Mesendoderm (in vitro differentiated cells): ENCODE results near the gene SH3GL3.

ENCODE experiments used
- DNase-seq: peaks from one replicate; pipeline ENCODE4 v3.0.0; 2013
- H2AK5ac ChIP-seq: 2 replicates; pipeline ENCODE4 v1.6.1; 2013; ENCODE audit warnings: low read length, inconsistent platforms
- H2BK120ac ChIP-seq: 2 replicates; pipeline ENCODE4 v1.6.1; 2013; ENCODE audit warnings: low read depth, mild to moderate bottlenecking, low read length, moderate library complexity, mixed read lengths
- H2BK15ac ChIP-seq: replicated peaks from 2 replicates; pipeline ENCODE4 v1.6.1; 2013; ENCODE audit warnings: low read depth, mild to moderate bottlenecking, moderate library complexity
- H2BK5ac ChIP-seq: 2 replicates; pipeline ENCODE4 v1.6.1; 2013; ENCODE audit warnings: low read length, inconsistent platforms
- H3K18ac ChIP-seq: 2 replicates; pipeline ENCODE4 v1.6.1; 2013; ENCODE audit warnings: mild to moderate bottlenecking, low read length, mixed read lengths
- H3K23ac ChIP-seq: one replicate; pipeline ENCODE4 v1.6.1; 2013; ENCODE audit warnings: low read length
- H3K27ac ChIP-seq: 2 replicates; pipeline ENCODE4 v1.5.1; 2013; ENCODE audit warnings: low read depth, mild to moderate bottlenecking, inconsistent platforms, low read length, moderate library complexity
- H3K27me3 ChIP-seq: 2 replicates; pipeline ENCODE4 v1.6.1; 2013; ENCODE audit warnings: low read length, control low read depth, mild to moderate bottlenecking, inconsistent platforms; ENCODE audit not compliant: insufficient read depth, poor library complexity
- H3K36me3 ChIP-seq: 2 replicates; pipeline ENCODE4 v1.6.1; 2013; ENCODE audit warnings: low read length, inconsistent platforms; ENCODE audit not compliant: control insufficient read depth, insufficient read depth
- H3K4ac ChIP-seq: one replicate; pipeline ENCODE4 v1.6.1; 2013; ENCODE audit warnings: low read depth, mild to moderate bottlenecking, low read length, moderate library complexity
- H3K4me1 ChIP-seq: 2 replicates; pipeline ENCODE4 v1.6.1; 2013; ENCODE audit warnings: low read depth, low read length, inconsistent platforms; ENCODE audit not compliant: control insufficient read depth
- H3K4me2 ChIP-seq: 2 replicates; pipeline ENCODE4 v1.6.1; 2013; ENCODE audit warnings: low read length
- H3K4me3 ChIP-seq: 2 replicates; pipeline ENCODE4 v1.5.1; 2013; ENCODE audit warnings: mild to moderate bottlenecking, low read length
- H3K56ac ChIP-seq: one replicate; pipeline ENCODE4 v1.6.1; 2013; ENCODE audit warnings: low read length
- H3K79me1 ChIP-seq: 2 replicates; pipeline ENCODE4 v1.6.1; 2013; ENCODE audit warnings: low read length, inconsistent platforms
- H3K79me2 ChIP-seq: 2 replicates; pipeline ENCODE4 v1.6.1; 2013; ENCODE audit warnings: mild to moderate bottlenecking, low read length; ENCODE audit not compliant: control insufficient read depth, insufficient read depth
- H3K9ac ChIP-seq: 2 replicates; pipeline ENCODE4 v1.6.1; 2013; ENCODE audit warnings: low read length, inconsistent platforms
- H4K5ac ChIP-seq: one replicate; pipeline ENCODE4 v1.6.1; 2013; ENCODE audit warnings: low read length
- H4K8ac ChIP-seq: one replicate; pipeline ENCODE4 v1.6.1; 2013; ENCODE audit warnings: low read depth, mild to moderate bottlenecking, control low read depth, low read length, moderate library complexity
- WGBS: extraction: QIAGEN DNeasy Blood & Tissue Kit; methylation state at CpG from one replicate; pipeline ENCODE4 v1.1.7; 2013; ENCODE audit warnings: low lambda C conversion rate, missing lambda C conversion rate; ENCODE audit not compliant: insufficient coverage; ENCODE audit errors: extremely low coverage; 5-methylcytosine and 5-hydroxymethylcytosine counted together

Gene SH3GL3

DNA sequence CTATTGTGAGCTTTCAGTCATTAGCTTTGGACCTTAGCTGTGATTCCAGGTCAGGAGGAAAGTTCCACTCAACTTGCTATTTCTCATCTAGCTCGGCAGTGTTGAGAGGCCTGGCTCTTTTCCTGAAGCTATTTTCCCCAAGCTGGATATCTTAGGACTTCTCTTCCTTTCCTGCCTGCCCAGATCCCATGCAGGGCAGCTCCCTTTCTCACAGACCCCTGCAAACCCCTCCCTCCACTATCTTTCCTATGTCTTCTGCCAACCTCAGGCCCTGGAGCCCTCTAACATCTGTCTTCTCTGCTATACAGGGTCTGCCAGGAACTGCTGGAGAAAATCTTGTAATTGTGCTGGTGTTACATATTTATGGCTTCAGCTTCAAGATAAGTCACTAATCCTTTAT, 49.6 kb downstream of the SH3GL3 start:
- Histone ChIP-seq H3K36me3 (no peaks in the 10 kb centered on the region), H3K4me2 (no peak overlapping the region), H2AK5ac (peak overlapping the region; percentile 46), H3K4me1 (peaks cover 6% of the 10 kb centered on the region), H4K5ac (no peak overlapping the region), H3K18ac (no peak overlapping the region), H3K27me3 (no peaks in the 10 kb centered on the region), H3K27ac (no peak overlapping the region), H3K4me3 (no peak overlapping the region), H3K4ac (no peak overlapping the region), H2BK120ac (no peak overlapping the region), H3K79me1 (no peaks in the 10 kb centered on the region), H4K8ac (no peak overlapping the region), H3K56ac (no peak overlapping the region), H3K79me2 (no peaks in the 10 kb centered on the region), H2BK15ac (no peak overlapping the region), H3K23ac (no peak overlapping the region), H2BK5ac (no peak overlapping the region), H3K9ac (no peak overlapping the region)
- WGBS: no CpG with 5 or more reads among the region's 1 CpG
- DNase-seq: no peak

DNA sequence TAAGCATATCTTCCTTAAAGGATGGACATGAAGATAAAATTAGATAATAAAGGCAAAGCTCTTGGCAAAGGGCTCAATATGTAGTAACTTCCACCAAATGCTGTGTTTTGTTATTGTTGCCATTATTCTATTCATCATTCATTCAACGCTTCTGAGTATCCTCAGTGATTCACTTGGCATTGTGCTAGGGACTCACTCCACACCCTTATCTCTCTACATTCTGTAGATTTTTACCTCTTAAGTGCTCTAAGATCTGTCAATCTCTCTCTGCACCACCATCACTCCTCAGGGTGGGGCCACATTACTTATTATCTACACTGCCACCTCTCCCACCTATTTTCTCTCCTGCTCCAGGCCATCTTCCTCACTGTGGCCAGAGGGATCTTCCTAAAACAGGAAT, 51.2 kb downstream of the SH3GL3 start:
- H3K79me2 ChIP-seq: no peaks in the 10 kb centered on the region
- peak overlapping the region; percentile 62 for H3K4ac ChIP-seq
- peak overlapping the region; percentile 93 for H3K18ac ChIP-seq
- no CpG with 5 or more reads among the region's 1 CpG for WGBS
- H3K9ac ChIP-seq: no peak overlapping the region
- peak overlapping the region; percentile 63 for H2BK120ac ChIP-seq
- H3K79me1 ChIP-seq: no peaks in the 10 kb centered on the region
- H2BK5ac ChIP-seq: peak overlapping the region; percentile 84
- H4K8ac ChIP-seq: no peak overlapping the region
- DNase-seq: no peak
- H3K4me1 ChIP-seq: peaks cover 6% of the 10 kb centered on the region
- H3K4me3 ChIP-seq: no peak overlapping the region
- H4K5ac ChIP-seq: no peak overlapping the region
- no peak overlapping the region for H2AK5ac ChIP-seq
- H3K4me2 ChIP-seq: no peak overlapping the region
- H2BK15ac ChIP-seq: peak overlapping the region; percentile 87
- peak overlapping the region; percentile 68 for H3K27ac ChIP-seq
- H3K27me3 ChIP-seq: no peaks in the 10 kb centered on the region
- H3K23ac ChIP-seq: no peak overlapping the region
- peak overlapping the region; percentile 61 for H3K56ac ChIP-seq
- no peaks in the 10 kb centered on the region for H3K36me3 ChIP-seq

DNA sequence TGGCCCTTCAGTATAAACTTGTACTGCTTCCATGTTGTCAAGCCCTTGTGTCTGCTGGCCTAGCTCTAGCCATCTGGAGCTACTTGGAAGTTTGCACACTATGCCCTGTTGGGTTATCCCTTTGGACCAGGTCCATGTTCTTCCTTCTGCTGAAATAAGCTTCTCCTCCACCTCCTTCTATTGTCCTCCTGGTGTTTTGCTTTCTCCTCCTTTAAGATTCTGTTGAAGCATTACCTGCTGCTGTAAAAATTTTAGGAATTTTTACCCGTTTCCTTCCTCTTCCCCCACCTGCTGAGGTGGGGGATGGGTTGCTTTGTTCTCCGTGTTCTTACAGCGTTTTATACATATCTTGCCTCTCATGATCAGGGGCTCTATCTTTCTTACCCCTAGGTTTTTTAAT, 51.7 kb downstream of the SH3GL3 start:
- no peak overlapping the region for H3K9ac ChIP-seq
- no peak overlapping the region for H2AK5ac ChIP-seq
- no CpG with 5 or more reads among the region's 3 CpGs for WGBS
- DNase-seq: peak; percentile 97
- no peak overlapping the region for H2BK15ac ChIP-seq
- H4K5ac ChIP-seq: no peak overlapping the region
- H3K36me3 ChIP-seq: no peaks in the 10 kb centered on the region
- no peak overlapping the region for H3K4me3 ChIP-seq
- H2BK5ac ChIP-seq: peak overlapping the region; percentile 84
- peak overlapping the region; percentile 93 for H3K18ac ChIP-seq
- no peak overlapping the region for H3K4me2 ChIP-seq
- H3K56ac ChIP-seq: peak overlapping the region; percentile 61
- H3K4ac ChIP-seq: peak overlapping the region; percentile 62
- no peak overlapping the region for H4K8ac ChIP-seq
- H3K4me1 ChIP-seq: peaks cover 6% of the 10 kb centered on the region
- peak overlapping the region; percentile 63 for H2BK120ac ChIP-seq
- H3K27ac ChIP-seq: peak overlapping the region; percentile 68
- H3K27me3 ChIP-seq: no peaks in the 10 kb centered on the region
- no peaks in the 10 kb centered on the region for H3K79me2 ChIP-seq
- no peaks in the 10 kb centered on the region for H3K79me1 ChIP-seq
- H3K23ac ChIP-seq: no peak overlapping the region

DNA sequence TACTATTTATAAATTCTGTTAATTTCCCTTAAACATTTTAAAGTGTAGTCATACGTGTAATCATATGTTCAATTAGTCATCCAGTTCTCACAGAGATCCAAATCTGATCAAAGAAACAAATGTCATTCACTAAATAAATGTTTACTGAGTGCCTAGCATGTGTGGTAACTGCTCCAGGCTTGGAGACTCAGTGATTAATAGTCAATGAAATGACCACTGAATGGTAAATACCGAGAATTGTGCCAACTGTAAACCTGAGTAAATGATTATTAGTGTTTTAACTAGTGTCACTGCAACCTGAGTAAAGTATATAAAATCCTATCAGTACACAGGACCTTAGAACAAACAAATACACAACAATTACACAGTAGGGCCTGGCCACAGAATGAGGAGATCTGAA, 52.3 kb downstream of the SH3GL3 start:
- Histone ChIP-seq H2BK5ac (peak overlapping the region; percentile 40), H4K8ac (no peak overlapping the region), H3K79me1 (no peaks in the 10 kb centered on the region), H3K9ac (no peak overlapping the region), H4K5ac (no peak overlapping the region), H2AK5ac (no peak overlapping the region), H2BK120ac (peak overlapping the region; percentile 82), H3K27ac (no peak overlapping the region), H3K27me3 (no peaks in the 10 kb centered on the region), H3K56ac (peak overlapping the region; percentile 35), H3K79me2 (no peaks in the 10 kb centered on the region), H3K4me1 (peaks cover 6% of the 10 kb centered on the region), H3K4me2 (no peak overlapping the region), H3K4me3 (no peak overlapping the region), H2BK15ac (no peak overlapping the region), H3K23ac (no peak overlapping the region), H3K36me3 (no peaks in the 10 kb centered on the region), H3K4ac (no peak overlapping the region), H3K18ac (peak overlapping the region; percentile 91)
- no peak for DNase-seq
- 100% methylated on average over 1 of the region's 2 CpGs for WGBS

DNA sequence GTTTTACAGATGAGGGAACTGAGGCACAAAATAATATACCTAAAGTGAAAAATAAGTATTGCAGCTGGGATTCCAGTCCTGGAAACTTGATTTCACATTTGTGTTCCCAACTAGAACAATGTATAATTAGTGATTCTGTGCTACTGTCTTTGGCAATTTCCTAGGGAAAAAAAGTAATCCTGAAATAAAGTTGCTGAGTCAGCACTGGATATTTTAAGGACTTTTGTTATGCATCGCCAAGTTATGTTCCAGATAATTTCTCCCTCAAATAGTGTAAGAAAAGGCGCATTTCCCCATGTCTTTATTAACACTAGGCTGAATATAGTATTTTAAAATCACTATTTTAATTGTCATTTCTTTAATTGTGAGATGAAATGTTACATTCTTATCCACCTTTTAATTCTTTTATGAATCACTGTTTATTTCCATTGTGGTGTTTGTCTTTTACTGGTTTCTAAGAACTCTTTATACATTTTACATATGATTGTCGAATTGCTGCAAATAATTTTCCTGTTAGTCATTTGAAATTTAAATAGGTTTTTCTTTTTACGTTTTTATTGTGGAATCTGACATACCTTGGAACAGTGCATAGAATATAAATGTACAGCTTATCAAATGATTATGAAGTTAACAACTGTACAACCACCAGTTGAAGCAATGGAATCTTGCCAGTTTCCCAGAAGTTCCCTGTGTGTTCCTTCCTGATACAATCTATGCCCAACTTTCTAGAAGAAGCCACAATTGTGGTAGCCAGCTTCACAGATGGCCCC, 56.6 kb downstream of the SH3GL3 start:
- Histone ChIP-seq H2AK5ac (no peak overlapping the region), H3K79me2 (no peaks in the 10 kb centered on the region), H3K4ac (no peak overlapping the region), H2BK15ac (no peak overlapping the region), H4K8ac (no peak overlapping the region), H3K4me1 (no peaks in the 10 kb centered on the region), H3K27ac (no peak overlapping the region), H3K56ac (no peak overlapping the region), H3K23ac (no peak overlapping the region), H2BK5ac (no peak overlapping the region), H3K9ac (no peak overlapping the region), H3K4me3 (no peak overlapping the region), H4K5ac (no peak overlapping the region), H3K18ac (peak overlapping the region; percentile 2), H3K36me3 (no peaks in the 10 kb centered on the region), H2BK120ac (no peak overlapping the region), H3K27me3 (no peaks in the 10 kb centered on the region), H3K4me2 (no peak overlapping the region), H3K79me1 (no peaks in the 10 kb centered on the region)
- WGBS: no CpG with 5 or more reads among the region's 4 CpGs
- no peak for DNase-seq

DNA sequence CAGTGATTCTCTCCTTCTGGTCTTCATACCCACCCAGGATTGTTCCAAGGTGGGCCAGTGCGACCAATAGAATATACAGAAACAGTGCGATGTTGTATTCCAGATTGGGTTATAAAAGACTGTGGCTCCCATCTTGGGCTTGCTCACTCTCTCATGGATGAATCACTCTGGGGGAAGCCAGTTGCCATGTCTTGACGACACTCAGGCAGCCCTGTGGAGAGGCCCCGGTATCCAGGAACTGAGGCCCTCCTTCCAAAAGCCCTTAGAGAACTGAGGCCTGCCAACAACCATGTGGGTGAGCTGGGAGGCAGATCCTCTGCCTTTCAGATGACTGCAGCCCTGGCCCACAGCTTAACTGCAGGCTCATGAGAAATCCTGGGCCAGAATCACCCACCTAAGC, 57.2 kb downstream of the SH3GL3 start:
- Histone ChIP-seq H3K18ac (peak overlapping the region; percentile 2), H3K9ac (no peak overlapping the region), H3K79me2 (no peaks in the 10 kb centered on the region), H4K5ac (no peak overlapping the region), H3K27ac (peak overlapping the region; percentile 3), H3K4me2 (no peak overlapping the region), H3K27me3 (no peaks in the 10 kb centered on the region), H2BK15ac (no peak overlapping the region), H2AK5ac (no peak overlapping the region), H3K79me1 (no peaks in the 10 kb centered on the region), H2BK120ac (no peak overlapping the region), H2BK5ac (no peak overlapping the region), H3K36me3 (no peaks in the 10 kb centered on the region), H3K56ac (no peak overlapping the region), H3K4ac (no peak overlapping the region), H3K4me3 (no peak overlapping the region), H4K8ac (no peak overlapping the region), H3K4me1 (no peaks in the 10 kb centered on the region), H3K23ac (no peak overlapping the region)
- peak; percentile 57 for DNase-seq
- WGBS: no CpG with 5 or more reads among the region's 4 CpGs
